Adipocyte (in vitro differentiated cells): ENCODE results near the gene MYO1E.

ENCODE experiments used
- DNase-seq: peaks from one replicate; pipeline ENCODE4 v3.0.0-alpha.2; 2015; ENCODE audit warnings: low read depth
- H3K27me3 ChIP-seq: replicated peaks from 2 replicates; pipeline ENCODE4 v1.7.0; 2013; ENCODE audit warnings: mild to moderate bottlenecking, low read length, moderate library complexity; ENCODE audit not compliant: control insufficient read depth, insufficient read depth
- H3K36me3 ChIP-seq: 2 replicates; pipeline ENCODE4 v1.7.0; 2013; ENCODE audit warnings: low read length, mild to moderate bottlenecking, moderate library complexity; ENCODE audit not compliant: control insufficient read depth, insufficient read depth, severe bottlenecking
- H3K4me1 ChIP-seq: 2 replicates; pipeline ENCODE4 v1.7.0; 2013; ENCODE audit warnings: mild to moderate bottlenecking, low read length, moderate library complexity; ENCODE audit not compliant: control insufficient read depth, insufficient read depth
- H3K4me3 ChIP-seq: 2 replicates; pipeline ENCODE4 v1.7.0; 2013; ENCODE audit warnings: mild to moderate bottlenecking, low read length, moderate library complexity
- H3K9ac ChIP-seq: 2 replicates; pipeline ENCODE4 v1.7.0; 2013; ENCODE audit warnings: mild to moderate bottlenecking, low read length, moderate library complexity
- H3K9me3 ChIP-seq: 2 replicates; pipeline ENCODE4 v1.7.0; 2013; ENCODE audit warnings: mild to moderate bottlenecking, low read length, moderate library complexity; ENCODE audit not compliant: control insufficient read depth

Gene MYO1E

DNA sequence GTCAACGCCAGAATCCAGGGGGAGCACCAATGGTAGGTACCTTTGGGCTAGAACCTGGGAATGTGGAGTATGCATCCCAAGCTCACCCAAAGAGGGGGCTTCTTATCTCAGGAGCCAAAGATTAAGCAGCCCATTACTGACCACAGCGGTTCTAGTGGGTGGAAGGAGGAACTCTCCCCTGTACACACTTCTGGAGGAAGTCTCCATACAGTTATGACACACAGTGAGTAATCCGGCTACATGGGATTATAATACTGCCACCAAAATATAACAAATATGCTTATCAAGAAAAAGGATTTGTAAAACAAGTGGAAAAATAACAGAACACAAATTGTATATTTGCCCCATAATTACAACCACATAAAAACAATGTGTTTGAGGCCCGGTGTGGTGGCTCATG is 8.4 kb downstream of the MYO1E start:
- Histone ChIP-seq H3K9me3 (no peaks in the 10 kb centered on the region), H3K4me1 (peaks cover 32% of the 10 kb centered on the region), H3K36me3 (no peaks in the 10 kb centered on the region), H3K9ac (no peak overlapping the region), H3K4me3 (no peak overlapping the region), H3K27me3 (no peaks in the 10 kb centered on the region)
- no peak for DNase-seq

- Histone ChIP-seq H3K36me3 (peaks cover 3% of the 10 kb centered on the region), H3K9ac (no peak overlapping the region), H3K4me1 (peaks cover 31% of the 10 kb centered on the region), H3K9me3 (no peaks in the 10 kb centered on the region), H3K27me3 (no peaks in the 10 kb centered on the region), H3K4me3 (no peak overlapping the region)
- no peak for DNase-seq
Measured at GRCh38 chr15:59362331-59362730, 10.3 kb downstream of the MYO1E start.

DNA sequence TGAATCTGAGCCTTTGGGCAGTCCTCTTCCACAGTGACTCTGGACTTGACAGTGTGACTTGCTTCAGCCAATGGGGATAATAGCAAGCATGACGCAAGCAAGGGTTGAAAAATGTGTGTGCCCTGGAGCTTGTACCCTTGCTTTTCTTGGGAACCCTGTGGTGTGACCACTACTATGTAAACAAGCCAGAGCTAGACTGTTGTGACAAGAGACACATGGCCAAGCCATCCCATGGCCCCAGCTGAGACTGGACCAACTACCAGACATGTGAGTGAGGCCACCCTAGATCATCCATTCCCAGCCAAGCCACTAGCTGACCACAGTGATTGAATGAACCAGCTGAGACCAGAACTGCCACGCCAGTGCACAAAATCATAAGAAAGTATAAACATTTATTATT is 11.8 kb downstream of the MYO1E start:
- Histone ChIP-seq H3K27me3 (no peaks in the 10 kb centered on the region), H3K36me3 (peaks cover 3% of the 10 kb centered on the region), H3K4me3 (no peak overlapping the region), H3K4me1 (peaks cover 18% of the 10 kb centered on the region), H3K9ac (no peak overlapping the region), H3K9me3 (no peaks in the 10 kb centered on the region)
- DNase-seq: no peak

GRCh38 chr15:59360305-59360704 is 12.4 kb downstream of the MYO1E start:
- peaks cover 18% of the 10 kb centered on the region for H3K4me1 ChIP-seq
- H3K36me3 ChIP-seq: peaks cover 3% of the 10 kb centered on the region
- no peaks in the 10 kb centered on the region for H3K9me3 ChIP-seq
- no peak for DNase-seq
- no peak overlapping the region for H3K4me3 ChIP-seq
- H3K9ac ChIP-seq: no peak overlapping the region
- H3K27me3 ChIP-seq: no peaks in the 10 kb centered on the region

DNA sequence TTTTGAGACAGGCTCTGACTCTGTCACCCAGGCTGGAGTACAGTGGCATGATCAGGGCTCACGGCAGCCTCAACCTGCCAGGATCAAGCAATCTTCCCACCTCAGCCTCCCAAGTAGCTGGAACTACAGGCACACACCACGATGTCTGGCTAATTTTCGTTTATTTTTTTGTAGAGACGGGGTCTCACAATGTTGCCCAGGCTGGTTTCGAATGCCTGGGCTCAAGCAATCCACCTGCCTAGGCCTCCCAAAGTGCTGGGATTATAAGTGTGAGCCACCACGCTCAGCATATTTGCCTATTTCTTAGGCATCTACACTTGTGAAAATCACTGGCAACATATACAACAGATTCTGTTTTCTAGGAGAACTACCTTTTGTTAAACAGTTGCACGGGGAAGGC is 16.9 kb downstream of the MYO1E start:
- H3K4me3 ChIP-seq: no peak overlapping the region
- H3K4me1 ChIP-seq: peaks cover 16% of the 10 kb centered on the region
- H3K9me3 ChIP-seq: no peaks in the 10 kb centered on the region
- no peak for DNase-seq
- no peaks in the 10 kb centered on the region for H3K27me3 ChIP-seq
- no peak overlapping the region for H3K9ac ChIP-seq
- peaks cover 3% of the 10 kb centered on the region for H3K36me3 ChIP-seq

GRCh38 chr15:59354417-59355031 is 18.1 kb downstream of the MYO1E start:
- Histone ChIP-seq H3K4me1 (peaks cover 23% of the 10 kb centered on the region), H3K27me3 (no peaks in the 10 kb centered on the region), H3K9ac (no peak overlapping the region), H3K9me3 (no peaks in the 10 kb centered on the region), H3K4me3 (no peak overlapping the region), H3K36me3 (peaks cover 3% of the 10 kb centered on the region)
- DNase-seq: no peak

DNA sequence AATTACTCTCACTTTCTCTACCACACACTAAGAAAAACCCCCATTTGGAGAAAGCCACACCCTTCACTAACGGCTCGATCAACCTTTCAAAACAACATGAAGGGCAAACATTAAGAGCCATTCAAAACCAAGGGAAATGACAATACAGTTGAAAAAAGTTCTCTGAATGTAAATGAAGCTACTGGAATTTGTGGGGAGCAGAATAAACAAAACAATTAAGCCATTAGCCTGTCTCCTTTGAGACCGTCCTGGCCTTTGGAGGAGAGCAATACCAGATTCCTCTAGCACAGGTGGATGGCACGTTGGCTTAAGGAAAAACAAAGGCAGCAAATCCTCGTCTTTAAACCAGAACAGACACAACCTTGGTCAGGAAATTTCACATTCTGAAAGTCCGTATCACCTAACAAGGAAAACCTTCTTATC is 18.7 kb downstream of the MYO1E start:
- Histone ChIP-seq H3K27me3 (no peaks in the 10 kb centered on the region), H3K36me3 (peaks cover 3% of the 10 kb centered on the region), H3K4me3 (no peak overlapping the region), H3K9ac (no peak overlapping the region), H3K9me3 (no peaks in the 10 kb centered on the region), H3K4me1 (peaks cover 28% of the 10 kb centered on the region)
- no peak for DNase-seq

DNA sequence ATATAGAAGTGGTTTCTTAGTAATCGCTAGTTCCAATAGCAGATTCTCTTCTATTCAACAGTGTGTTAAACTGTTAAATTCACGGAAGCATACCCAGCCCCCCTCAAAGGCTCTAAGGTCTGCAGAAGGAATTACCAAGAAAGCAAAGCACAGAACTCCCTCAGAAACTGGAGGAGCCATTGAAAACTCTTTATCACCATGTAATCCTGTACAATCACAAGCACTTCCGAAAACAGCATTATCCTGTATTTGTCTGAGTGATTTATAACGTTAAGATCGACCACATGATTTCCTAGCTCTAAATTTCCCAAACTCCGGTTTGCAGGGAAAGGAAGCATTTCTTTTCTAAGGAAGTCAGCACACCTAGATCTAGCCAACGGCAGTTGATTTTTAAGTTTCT is 20.0 kb downstream of the MYO1E start:
- no peak overlapping the region for H3K9ac ChIP-seq
- H3K36me3 ChIP-seq: peaks cover 2% of the 10 kb centered on the region
- no peaks in the 10 kb centered on the region for H3K9me3 ChIP-seq
- H3K27me3 ChIP-seq: no peaks in the 10 kb centered on the region
- H3K4me1 ChIP-seq: peaks cover 28% of the 10 kb centered on the region
- H3K4me3 ChIP-seq: no peak overlapping the region
- DNase-seq: no peak

- DNase-seq: no peak
- no peaks in the 10 kb centered on the region for H3K36me3 ChIP-seq
- H3K9me3 ChIP-seq: no peaks in the 10 kb centered on the region
- H3K4me1 ChIP-seq: peaks cover 28% of the 10 kb centered on the region
- no peak overlapping the region for H3K9ac ChIP-seq
- H3K27me3 ChIP-seq: no peaks in the 10 kb centered on the region
- H3K4me3 ChIP-seq: no peak overlapping the region
Measured at GRCh38 chr15:59352189-59352588, 20.5 kb downstream of the MYO1E start.

GRCh38 chr15:59350421-59350732 is 22.3 kb downstream of the MYO1E start:
- no peaks in the 10 kb centered on the region for H3K36me3 ChIP-seq
- peaks cover 31% of the 10 kb centered on the region for H3K4me1 ChIP-seq
- DNase-seq: no peak
- no peaks in the 10 kb centered on the region for H3K27me3 ChIP-seq
- H3K9me3 ChIP-seq: no peaks in the 10 kb centered on the region
- H3K9ac ChIP-seq: peak overlapping the region; percentile 27
- peak overlapping the region; percentile 19 for H3K4me3 ChIP-seq

- no peaks in the 10 kb centered on the region for H3K36me3 ChIP-seq
- peaks cover 36% of the 10 kb centered on the region for H3K4me1 ChIP-seq
- H3K9ac ChIP-seq: peak overlapping the region; percentile 34
- H3K9me3 ChIP-seq: no peaks in the 10 kb centered on the region
- DNase-seq: peak; percentile 76
- peak overlapping the region; percentile 19 for H3K4me3 ChIP-seq
- no peaks in the 10 kb centered on the region for H3K27me3 ChIP-seq
Measured at GRCh38 chr15:59349680-59350420, 22.8 kb downstream of the MYO1E start.

DNA sequence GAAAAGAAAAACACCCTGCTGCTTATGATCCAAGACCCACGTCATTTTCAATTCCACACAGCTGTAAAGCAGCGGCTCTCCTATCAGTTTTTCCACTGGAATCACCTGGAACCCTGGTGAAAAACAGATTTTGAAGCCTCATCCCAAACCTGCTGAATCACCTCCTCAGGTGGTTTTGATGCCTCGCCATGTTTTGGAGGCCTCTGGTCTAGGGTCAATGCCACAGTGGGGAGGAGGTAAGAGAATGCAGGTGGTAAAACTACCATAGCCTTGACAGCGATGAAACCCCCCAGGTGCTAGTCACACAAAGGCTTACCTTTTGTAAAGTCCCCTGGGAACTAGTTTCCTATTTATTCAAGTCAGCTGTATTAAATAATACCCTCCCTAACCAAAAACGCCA is 24.8 kb downstream of the MYO1E start:
- Histone ChIP-seq H3K9me3 (no peaks in the 10 kb centered on the region), H3K4me3 (no peak overlapping the region), H3K9ac (no peak overlapping the region), H3K36me3 (no peaks in the 10 kb centered on the region), H3K27me3 (no peaks in the 10 kb centered on the region), H3K4me1 (peaks cover 36% of the 10 kb centered on the region)
- no peak for DNase-seq
